ENCODE measurements around the gene MEX3D. TPM values are rescaled to one million over a fixed set of nuclear protein-coding genes. Genes with fewer than 3 reads are reported as not detected.

MEX3D gene
- total RNA-seq, 6 experiments from 2014 or later: 6.7 to 16.6 (median 10.3) TPM

DNA sequence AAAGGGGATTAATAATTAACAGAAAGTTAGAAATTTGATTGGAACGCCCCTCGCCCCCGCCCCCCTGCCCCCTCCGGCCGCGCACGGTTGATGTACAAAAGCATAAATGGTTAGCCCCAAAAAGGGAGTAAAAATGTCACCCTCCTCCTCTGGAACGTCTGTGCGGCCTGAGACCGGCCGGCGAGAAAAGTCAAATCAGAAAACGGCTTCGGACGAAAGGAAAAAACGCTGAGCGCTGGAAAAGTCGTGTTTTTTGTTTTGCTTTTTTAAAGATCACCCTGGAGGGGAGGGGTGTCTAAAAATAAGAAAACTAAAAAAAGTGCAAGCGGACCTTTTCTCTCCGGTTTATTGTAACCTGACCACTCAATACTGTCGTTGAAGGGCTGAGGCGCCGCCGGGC is 13.2 kb downstream of the MEX3D start:
- DNase-seq (no peak), ATAC-seq (no peak)
- Histone ChIP-seq H3K4me1 (no peaks in the 10 kb centered on the region), H3K27me3 (no peaks in the 10 kb centered on the region), H3K9me3 (no peaks in the 10 kb centered on the region), H3K27ac (no peak overlapping the region), H3K36me3 (no peaks in the 10 kb centered on the region), H3K4me3 (no peak overlapping the region)
- WGBS (ENCODE audit: insufficient coverage, low coverage, low lambda C conversion rate, missing lambda C conversion rate): 89% methylated on average over 19 of the region's 24 CpGs
- intact Hi-C loops (cut with DNase I): loop anchor here (10.0 kb wide), 2 partner anchors 120 to 230 kb away; no protein-coding TSS in a partner anchor
- TF ChIP-seq, protein P1, sequence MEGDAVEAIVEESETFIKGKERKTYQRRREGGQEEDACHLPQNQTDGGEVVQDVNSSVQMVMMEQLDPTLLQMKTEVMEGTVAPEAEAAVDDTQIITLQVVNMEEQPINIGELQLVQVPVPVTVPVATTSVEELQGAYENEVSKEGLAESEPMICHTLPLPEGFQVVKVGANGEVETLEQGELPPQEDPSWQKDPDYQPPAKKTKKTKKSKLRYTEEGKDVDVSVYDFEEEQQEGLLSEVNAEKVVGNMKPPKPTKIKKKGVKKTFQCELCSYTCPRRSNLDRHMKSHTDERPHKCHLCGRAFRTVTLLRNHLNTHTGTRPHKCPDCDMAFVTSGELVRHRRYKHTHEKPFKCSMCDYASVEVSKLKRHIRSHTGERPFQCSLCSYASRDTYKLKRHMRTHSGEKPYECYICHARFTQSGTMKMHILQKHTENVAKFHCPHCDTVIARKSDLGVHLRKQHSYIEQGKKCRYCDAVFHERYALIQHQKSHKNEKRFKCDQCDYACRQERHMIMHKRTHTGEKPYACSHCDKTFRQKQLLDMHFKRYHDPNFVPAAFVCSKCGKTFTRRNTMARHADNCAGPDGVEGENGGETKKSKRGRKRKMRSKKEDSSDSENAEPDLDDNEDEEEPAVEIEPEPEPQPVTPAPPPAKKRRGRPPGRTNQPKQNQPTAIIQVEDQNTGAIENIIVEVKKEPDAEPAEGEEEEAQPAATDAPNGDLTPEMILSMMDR (IDR thresholded peaks at IDR 0.05): no peak
- TF ChIP-seq POLR2A (IDR thresholded peaks at IDR 0.05): no peak

DNA sequence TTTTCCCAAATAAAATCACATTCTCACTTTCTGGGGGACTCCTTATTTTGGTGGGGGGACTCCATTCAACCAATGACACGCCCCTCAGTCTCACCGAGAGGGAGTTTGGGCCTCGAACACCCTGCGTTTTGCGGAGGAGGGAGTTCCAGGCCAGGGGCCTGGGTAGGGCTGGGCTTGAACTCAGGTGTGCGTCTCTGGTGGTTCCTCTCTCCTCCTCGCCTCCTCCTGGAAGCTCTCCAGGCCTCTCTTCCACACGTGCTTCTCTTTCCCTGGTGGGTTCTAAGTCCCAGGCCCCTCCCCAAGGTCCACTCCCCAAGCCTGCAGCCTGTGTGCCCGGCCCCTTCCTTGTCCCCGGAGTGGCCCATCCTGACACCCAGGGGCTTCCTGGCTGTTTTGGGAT is 14.7 kb downstream of the MEX3D start:
- Histone ChIP-seq H3K4me3 (no peak overlapping the region), H3K27me3 (no peaks in the 10 kb centered on the region), H3K27ac (no peak overlapping the region), H3K9me3 (no peaks in the 10 kb centered on the region), H3K36me3 (no peaks in the 10 kb centered on the region), H3K4me1 (no peaks in the 10 kb centered on the region)
- no peak for DNase-seq
- TF ChIP-seq POLR2A (IDR thresholded peaks at IDR 0.05): no peak
- TF ChIP-seq, protein P1 (IDR thresholded peaks at IDR 0.05): no peak
- intact Hi-C loops (cut with DNase I): loop anchor here (10.0 kb wide), 2 partner anchors 121 to 231 kb away; no protein-coding TSS in a partner anchor
- 93% methylated on average over 5 of the region's 10 CpGs for WGBS (ENCODE audit: insufficient coverage, low coverage, low lambda C conversion rate, missing lambda C conversion rate)
- no peak for ATAC-seq

DNA sequence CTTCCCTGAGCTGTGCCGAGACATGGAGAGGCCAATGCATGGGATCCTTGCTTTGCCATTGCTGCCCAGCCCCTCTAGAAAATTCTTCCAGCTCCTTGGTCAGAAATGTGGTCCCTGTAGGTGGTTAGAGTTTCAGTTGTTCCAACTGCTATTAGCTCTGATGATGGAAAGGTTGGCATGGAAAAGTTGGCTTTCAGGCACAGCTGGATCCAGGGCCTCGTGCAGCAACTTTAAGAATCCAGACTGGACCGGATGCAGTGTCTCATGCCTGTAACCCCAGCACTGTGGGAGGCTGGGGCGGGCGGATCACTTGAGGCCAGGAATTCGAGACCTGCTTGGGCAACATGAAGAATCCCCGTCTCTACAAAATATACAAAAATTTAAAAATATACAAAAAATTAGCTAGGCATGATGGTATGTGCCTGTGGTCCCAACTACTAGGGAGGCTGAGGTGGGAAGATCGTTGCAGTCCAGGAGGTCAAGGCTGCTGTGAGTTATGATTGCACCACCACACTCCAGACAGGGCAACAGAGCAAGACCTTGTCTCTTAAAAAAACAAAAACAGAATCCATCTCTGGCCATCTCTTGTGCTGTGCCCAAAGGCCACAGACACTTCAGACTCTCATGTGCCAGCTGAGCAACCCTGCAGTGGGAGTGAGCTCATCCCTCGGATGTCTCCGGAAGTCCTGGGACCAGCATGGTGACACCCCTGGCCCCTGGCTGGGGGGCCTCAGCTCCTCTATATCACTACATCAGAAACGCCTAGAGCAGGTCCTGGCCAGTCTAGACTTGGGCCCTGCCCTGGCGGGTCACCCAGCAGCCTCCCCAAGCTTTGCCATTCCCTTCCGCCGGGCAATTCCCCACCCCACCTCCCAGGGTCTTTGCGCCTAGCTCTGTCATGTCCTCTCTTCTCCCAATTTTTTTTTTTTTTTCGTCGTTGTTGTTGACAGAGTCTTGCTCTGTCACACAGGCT is 16.8 kb downstream of the MEX3D start:
- intact Hi-C loops (cut with DNase I): loop anchor here (10.0 kb wide), 2 partner anchors 123 to 233 kb away; no protein-coding TSS in a partner anchor
- DNase-seq (no peak), ATAC-seq (peak in 1 of 4 donors; percentile 18)

DNA sequence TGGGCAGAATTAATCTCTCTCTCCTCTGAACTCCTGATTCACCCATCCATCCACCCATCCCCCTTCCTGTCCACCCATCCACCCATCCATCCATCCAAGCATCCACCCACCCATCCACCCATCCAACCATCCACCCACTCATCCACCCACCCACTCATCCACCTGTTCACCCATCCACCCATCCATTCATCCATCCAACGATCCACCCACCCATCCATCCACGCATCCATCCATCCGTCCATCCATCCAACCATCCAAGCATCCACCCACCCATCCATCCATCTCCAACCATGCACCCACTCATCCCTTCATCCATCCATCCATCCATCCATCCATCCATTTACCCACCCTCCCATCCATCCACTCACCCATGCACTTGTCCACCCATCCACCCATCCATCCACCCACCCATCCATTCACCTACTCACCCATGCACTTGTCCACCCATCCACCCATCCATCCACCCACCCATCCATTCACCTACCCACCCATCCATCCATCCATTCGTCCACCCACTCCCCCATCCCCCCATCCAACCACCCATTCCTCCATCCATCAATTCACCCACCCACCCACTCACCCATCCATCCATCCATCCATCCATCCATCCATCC is 18.7 kb downstream of the MEX3D start:
- Histone ChIP-seq H3K27ac (no peak overlapping the region), H3K4me3 (no peak overlapping the region), H3K36me3 (no peaks in the 10 kb centered on the region), H3K9me3 (no peaks in the 10 kb centered on the region), H3K4me1 (peaks cover 0 to 3% (median 1%) of the 10 kb centered on the region in 4 donors), H3K27me3 (no peaks in the 10 kb centered on the region)
- WGBS (ENCODE audit: insufficient coverage, low coverage, low lambda C conversion rate, missing lambda C conversion rate): 68% methylated on average over 4 of the region's 4 CpGs
- no peak for TF ChIP-seq POLR2A (IDR thresholded peaks at IDR 0.05)
- TF ChIP-seq, protein P1 (IDR thresholded peaks at IDR 0.05): no peak
- intact Hi-C loops (cut with DNase I): loop anchor here (5.0 to 10.0 kb wide), 2 partner anchors 123 to 215 kb away; no protein-coding TSS in a partner anchor
- ATAC-seq: no peak
- no peak for DNase-seq

More for the DNA sequence above, 16.8 kb downstream of the MEX3D start:
- no peaks in the 10 kb centered on the region for H3K27me3 ChIP-seq
- H3K27ac ChIP-seq: no peak overlapping the region
- H3K4me1 ChIP-seq: no peaks in the 10 kb centered on the region
- no peak overlapping the region for H3K4me3 ChIP-seq
- no peak for TF ChIP-seq POLR2A (IDR thresholded peaks at IDR 0.05)
- TF ChIP-seq, protein P1 (IDR thresholded peaks at IDR 0.05): no peak
- WGBS (ENCODE audit: insufficient coverage, low coverage, low lambda C conversion rate, missing lambda C conversion rate): 77% methylated on average over 11 of the region's 17 CpGs
- H3K9me3 ChIP-seq: no peaks in the 10 kb centered on the region
- no peaks in the 10 kb centered on the region for H3K36me3 ChIP-seq

All from right lobe of liver (tissue), 6 donors.